ENCODE measurements around the gene RXFP2.

The RXFP2 gene

GRCh38 chr13:31769575-31769974, 30.2 kb downstream of the RXFP2 start:
- no peak for DNase-seq

- DNase-seq = no peak
Observed at GRCh38 chr13:31772231-31772630, 32.9 kb downstream of the RXFP2 start.

- no peak for DNase-seq
Observed at GRCh38 chr13:31773538-31773937, 34.2 kb downstream of the RXFP2 start.

- DNase-seq = no peak
Observed at GRCh38 chr13:31774186-31774750, 34.9 kb downstream of the RXFP2 start.

GRCh38 chr13:31775148-31775547, 35.8 kb downstream of the RXFP2 start:
- DNase-seq = no peak

- DNase-seq = no peak
Observed at GRCh38 chr13:31775686-31776085, 36.4 kb downstream of the RXFP2 start.

GRCh38 chr13:31781064-31781463, 41.7 kb downstream of the RXFP2 start:
- no peak for DNase-seq

GRCh38 chr13:31786011-31786410, 46.7 kb downstream of the RXFP2 start:
- DNase-seq = no peak

- no peak for DNase-seq
Observed at GRCh38 chr13:31790992-31791391, 51.7 kb downstream of the RXFP2 start.

GRCh38 chr13:31793246-31793645, 53.9 kb downstream of the RXFP2 start:
- DNase-seq = no peak

- no peak for DNase-seq
Observed at GRCh38 chr13:31794452-31794851, 55.1 kb downstream of the RXFP2 start.

- DNase-seq = peak; percentile 10
Observed at GRCh38 chr13:31797154-31797775, 57.9 kb downstream of the RXFP2 start.

- DNase-seq = no peak
Observed at GRCh38 chr13:31798189-31798588, 58.9 kb downstream of the RXFP2 start.

GRCh38 chr13:31801088-31801487, 61.8 kb downstream of the RXFP2 start:
- no peak for DNase-seq

- no peak for DNase-seq
Observed at GRCh38 chr13:31803311-31803710, 64.0 kb downstream of the RXFP2 start.

- no peak for DNase-seq
Observed at GRCh38 chr13:31805841-31806240, 66.5 kb downstream of the RXFP2 start.

- DNase-seq = no peak
Observed at GRCh38 chr13:31807090-31807541, 67.8 kb downstream of the RXFP2 start.

- no peak for DNase-seq
Observed at GRCh38 chr13:31814536-31814935, 75.2 kb downstream of the RXFP2 start.

- no peak for DNase-seq
Observed at GRCh38 chr13:31815361-31816144, 76.2 kb downstream of the RXFP2 start.

GRCh38 chr13:31818236-31818635, 78.9 kb downstream of the RXFP2 start:
- DNase-seq = no peak

- DNase-seq = no peak
Observed at GRCh38 chr13:31824705-31825517, 85.6 kb downstream of the RXFP2 start.

- DNase-seq = no peak
Observed at GRCh38 chr13:31826521-31826920, 87.2 kb downstream of the RXFP2 start.

- no peak for DNase-seq
Observed at GRCh38 chr13:31827707-31828106, 88.4 kb downstream of the RXFP2 start.

Measured in NCI-H1092 (cell line).